OCI-LY7 (cell line): ENCODE measurements around the gene USP15.

Experiments used
- CTCF ChIP-seq: fragments of 200-600 bp; sonication (generic); conservative IDR thresholded peaks from 2 replicates; pipeline ENCODE4 v1.5.1; 2014; ENCODE audit warnings: mild to moderate bottlenecking, antibody characterized with exemption, low read length, moderate library complexity, mixed read lengths
- EZH2phosphoT487 ChIP-seq: fragments of 200-600 bp; sonication (generic); IDR thresholded peaks from 2 replicates; pipeline ENCODE4 v1.6.1; 2018; ENCODE audit warnings: low read depth, borderline replicate concordance, mild to moderate bottlenecking, mixed run types, antibody characterized with exemption, low read length, moderate library complexity, mixed read lengths

GRCh38 chr12:62335057-62335456 lies 74.9 kb downstream of the USP15 start:
- TF ChIP-seq CTCF (no peak), EZH2phosphoT487 (no peak)
